A549 (cell line): ENCODE data around the gene BMAL1. TPM values are rescaled to one million over a fixed set of nuclear protein-coding genes. Genes with fewer than 3 reads are reported as not detected.

ENCODE experiments used
- ATAC-seq, 2 experiments: fragments of 200-7000 bp in 1 of 2; fragments of >200 bp in 1 of 2; cut with Nextera tagmentation in 1 of 2; cut with Tn5 transposase in 1 of 2; 3 replicates each; pipeline versions ENCODE4 v1.8.0 to v1.9.1; 2018 to 2020; ENCODE audit warnings: mild to moderate bottlenecking in 1 of 2, moderate library complexity in 1 of 2
- CTCF ChIA-PET: fragments of 300-600 bp; sonication (Branson Sonifier 250); formaldehyde crosslinking; extraction: SDS; loops from one replicate; lab custom pipeline; 2021; ENCODE audit warnings: antibody characterized with exemption, inconsistent platforms; lab: Yijun Ruan, JAX
- POLR2A ChIA-PET: fragments of 350-600 bp; formaldehyde crosslinking; extraction: SDS; loops from one replicate; lab custom pipeline; 2021; ENCODE audit warnings: antibody characterized with exemption, inconsistent platforms; lab: Yijun Ruan, JAX
- DNase-seq, 2 experiments: peaks; one replicate each; pipeline versions ENCODE4 v3.0.0 to v3.0.0-alpha.2; 2011 to 2016; ENCODE audit warnings: low read depth in 1 of 2, low spot score in 1 of 2
- FAIRE-seq: peaks from 2 replicates; lab custom pipeline; 2011; peaks lifted over from hg19 to GRCh38; lab: Jason Lieb, UNC
- H3K27ac ChIP-seq, 2 experiments: fragments of >200 bp; sonication (Bioruptor Twin); formaldehyde crosslinking; 3 replicates each; pipeline ENCODE4 v1.5.1; 2016 to 2017
- H3K4me1 ChIP-seq: fragments of >200 bp; sonication (Bioruptor Twin); formaldehyde crosslinking; 3 replicates; pipeline ENCODE4 v1.6.1; 2016
- H3K4me2 ChIP-seq: fragments of >200 bp; sonication (Bioruptor Twin); formaldehyde crosslinking; 3 replicates; pipeline ENCODE4 v1.6.1; 2016
- H3K4me3 ChIP-seq: fragments of >200 bp; sonication (Bioruptor Twin); formaldehyde crosslinking; 3 replicates; pipeline ENCODE4 v1.5.1; 2016
- H3K9me3 ChIP-seq: fragments of >200 bp; sonication (Bioruptor Twin); formaldehyde crosslinking; 3 replicates; pipeline ENCODE4 v1.6.1; 2016
- BHLHE40 ChIP-seq: IDR thresholded peaks from 2 replicates; pipeline ENCODE4 v1.6.1; 2012; ENCODE audit warnings: low read depth, low read length, inconsistent platforms
- CEBPB ChIP-seq, 2 experiments: fragments of >200 bp in 1 of 2; sonication (Bioruptor Twin) in 1 of 2; formaldehyde crosslinking in 1 of 2; IDR thresholded peaks; 2 replicates each; pipeline ENCODE4 v1.6.1; 2012 to 2016
- CHD2 ChIP-seq: fragments of 150-350 bp; IDR thresholded peaks from 2 replicates; pipeline ENCODE4 v1.6.1; 2014; ENCODE audit warnings: low read length; ENCODE audit not compliant: partially characterized antibody
- CHD4 ChIP-seq: fragments of 200-600 bp; sonication (generic); IDR thresholded peaks from 2 replicates; pipeline ENCODE4 v1.6.1; 2016; ENCODE audit warnings: antibody characterized with exemption, mild to moderate bottlenecking, borderline replicate concordance
- EHF ChIP-seq: fragments of 250-450 bp; sonication (Bioruptor Pico); IDR thresholded peaks from 2 replicates; pipeline ENCODE4 v1.5.0; 2020; ENCODE audit warnings: mild to moderate bottlenecking
- EP300 ChIP-seq, 2 experiments: fragments of >200 bp; sonication (Bioruptor Twin); formaldehyde crosslinking; IDR thresholded peaks; 2 replicates in 1 of 2; 3 replicates in 1 of 2; pipeline ENCODE4 v1.6.1; 2016 to 2017
- FOSL2 ChIP-seq, 2 experiments: fragments of 450-650 bp in 1 of 2; fragments of >200 bp in 1 of 2; sonication (Bioruptor Twin) in 1 of 2; formaldehyde crosslinking; IDR thresholded peaks; 2 replicates each; pipeline versions ENCODE4 v1.5.0 to v1.6.1; 2016 to 2020; ENCODE audit warnings: mild to moderate bottlenecking in 1 of 2, moderate library complexity in 1 of 2
- FOXS1 ChIP-seq: fragments of 250-450 bp; sonication (Bioruptor Pico); IDR thresholded peaks from 2 replicates; pipeline ENCODE4 v1.5.0; 2020; ENCODE audit warnings: mild to moderate bottlenecking, moderate library complexity
- GATA3 ChIP-seq: IDR thresholded peaks from 2 replicates; pipeline ENCODE4 v1.6.1; 2012; ENCODE audit warnings: borderline replicate concordance
- HDAC2 ChIP-seq: fragments of 200-600 bp; sonication (generic); IDR thresholded peaks from 2 replicates; pipeline ENCODE4 v1.6.1; 2016
- HOXB13 ChIP-seq: fragments of 250-450 bp; sonication (Bioruptor Pico); IDR thresholded peaks from 2 replicates; pipeline ENCODE4 v1.5.0; 2020; ENCODE audit warnings: low read depth, mild to moderate bottlenecking, moderate library complexity
- HOXB5 ChIP-seq: fragments of 250-450 bp; sonication (Bioruptor Pico); IDR thresholded peaks from 2 replicates; pipeline ENCODE4 v1.5.0; 2020; ENCODE audit warnings: mild to moderate bottlenecking, moderate library complexity
- JUN ChIP-seq, 2 experiments: fragments of >200 bp; sonication (Bioruptor Twin); formaldehyde crosslinking; IDR thresholded peaks; 2 replicates in 1 of 2; 3 replicates in 1 of 2; pipeline ENCODE4 v1.6.1; 2016 to 2017
- JUNB ChIP-seq: fragments of >200 bp; sonication (Bioruptor Twin); formaldehyde crosslinking; IDR thresholded peaks from 2 replicates; pipeline ENCODE4 v1.6.1; 2016
- MAZ ChIP-seq: fragments of 150-350 bp; IDR thresholded peaks from 2 replicates; pipeline ENCODE4 v1.6.1; 2014; ENCODE audit warnings: antibody characterized with exemption, low read depth, low read length, borderline replicate concordance
- NPAS2 ChIP-seq: fragments of 250-450 bp; sonication (Bioruptor Pico); IDR thresholded peaks from 2 replicates; pipeline ENCODE4 v1.8.0; 2022; ENCODE audit warnings: mild to moderate bottlenecking, moderate library complexity, borderline replicate concordance
- PHF8 ChIP-seq: fragments of 200-600 bp; sonication (generic); IDR thresholded peaks from 2 replicates; pipeline ENCODE4 v1.6.1; 2016; ENCODE audit warnings: low read depth, mild to moderate bottlenecking, antibody characterized with exemption, moderate library complexity, borderline replicate concordance
- RAD21 ChIP-seq, 2 experiments: fragments of >200 bp in 1 of 2; sonication (Bioruptor Twin) in 1 of 2; formaldehyde crosslinking in 1 of 2; IDR thresholded peaks in 1 of 2; conservative IDR thresholded peaks in 1 of 2; 2 replicates in 1 of 2; 3 replicates in 1 of 2; pipeline ENCODE4 v1.6.1; 2012 to 2018; ENCODE audit warnings: inconsistent platforms in 1 of 2
- RFX5 ChIP-seq: fragments of 450-650 bp; IDR thresholded peaks from 2 replicates; pipeline ENCODE4 v1.7.1; 2014; ENCODE audit warnings: antibody characterized with exemption, mild to moderate bottlenecking, moderate library complexity
- RNF2 ChIP-seq: fragments of 200-600 bp; sonication (generic); IDR thresholded peaks from 2 replicates; pipeline ENCODE4 v1.6.1; 2016; ENCODE audit warnings: low read depth, mild to moderate bottlenecking, antibody characterized with exemption, moderate library complexity, borderline replicate concordance
- SREBF2 ChIP-seq: fragments of 450-650 bp; IDR thresholded peaks from 2 replicates; pipeline ENCODE4 v1.6.1; 2014; ENCODE audit warnings: mild to moderate bottlenecking, moderate library complexity
- ZNF302 ChIP-seq: fragments of 250-450 bp; sonication (Bioruptor Pico); IDR thresholded peaks from 2 replicates; pipeline ENCODE4 v1.9.0; 2021; ENCODE audit warnings: inconsistent platforms, mild to moderate bottlenecking, moderate library complexity
- WGBS: methylation state at CpG from one replicate; pipeline ENCODE4 v1.1.6; 2017; ENCODE audit errors: missing lambda C conversion rate; 5-methylcytosine and 5-hydroxymethylcytosine counted together
- polyA plus RNA-seq, 4 experiments: library from polyadenylated mRNA; depleted of rRNA in 3 of 4; stranded (reverse); fragments of >200 nt; fragmentation: RNase III in 1 of 4; extraction: RNeasy Plus Mini Kit Qiagen cat#74134 plus additional on column Dnase treatment in 1 of 4; gene quantifications; 2 replicates in 3 of 4; 3 replicates in 1 of 4; pipeline ENCODE4 v1.2.3, GENCODE V29; 2011 to 2017
- TF ChIP-seq, protein P1 (sequence below): fragments of 450-650 bp; IDR thresholded peaks from 2 replicates; pipeline ENCODE4 v1.6.1; 2014; ENCODE audit warnings: antibody characterized with exemption
- TF ChIP-seq, protein P2 (sequence below): IDR thresholded peaks from 2 replicates; pipeline ENCODE4 v1.6.1; 2012
- TF ChIP-seq, protein P3 (sequence below): fragments of 250-450 bp; sonication (Bioruptor Pico); IDR thresholded peaks from 2 replicates; pipeline ENCODE4 v1.5.0; 2020; ENCODE audit warnings: low read depth, mild to moderate bottlenecking, moderate library complexity
- TF ChIP-seq, protein P4 (sequence below): IDR thresholded peaks from 2 replicates; pipeline ENCODE4 v1.6.1; 2012
- TF ChIP-seq, protein P5 (sequence below): fragments of 250-450 bp; sonication (Bioruptor Pico); IDR thresholded peaks from 2 replicates; pipeline ENCODE4 v1.5.0; 2021; ENCODE audit warnings: mild to moderate bottlenecking, moderate library complexity, borderline replicate concordance

BMAL1 gene
- polyA plus RNA-seq, 2 of the 4 experiments (the other 2 are of a cell fraction), result 28.6 to 29.2 TPM

DNA sequence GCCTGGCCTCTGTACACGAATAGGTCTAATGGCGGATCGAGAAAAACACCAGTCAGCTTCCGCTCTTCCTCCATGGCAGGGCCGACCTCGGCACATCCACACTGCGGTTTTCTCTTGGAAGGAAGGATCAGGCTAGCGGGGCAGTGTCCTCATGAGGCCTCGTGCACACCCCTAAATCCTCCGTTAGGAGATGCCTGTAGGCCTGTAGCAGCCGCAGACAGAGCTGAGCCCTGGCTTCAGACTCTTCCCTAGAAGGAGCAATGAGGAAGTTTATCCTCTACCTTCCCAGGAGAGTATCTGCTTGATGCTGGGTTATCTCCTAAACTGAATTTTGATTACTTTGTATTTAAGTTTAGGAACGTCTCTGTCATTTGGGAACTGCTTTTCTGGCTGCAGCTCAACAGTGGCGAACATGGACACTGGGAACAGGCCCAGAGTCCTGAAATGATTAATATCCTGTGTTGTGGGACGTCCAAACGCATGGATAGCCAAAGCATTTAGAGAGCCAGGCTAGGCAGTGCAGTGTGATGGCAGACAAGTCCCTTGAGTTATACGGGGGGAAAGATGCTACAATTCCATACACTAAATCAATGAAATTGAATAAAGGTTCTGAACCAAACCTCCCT is 16.5 kb upstream of the BMAL1 start:
- CTCF ChIA-PET, result interaction anchor here (1.1 to 5.2 kb wide), 11 partner anchors 15 to 75 kb away, joined by 3 to 30 read pairs (median 4); no protein-coding TSS in a partner anchor
- Histone ChIP-seq H3K9me3 (no peaks in the 10 kb centered on the region), H3K4me2 (peak overlapping the region; percentile 69), H3K4me1 (peaks cover 30% of the 10 kb centered on the region), H3K27ac (peak overlapping the region; percentile 62 to 84), H3K4me3 (no peak overlapping the region)
- no peak for FAIRE-seq
- no peak for DNase-seq
- TF ChIP-seq PHF8 (no peak), BHLHE40 (no peak), HDAC2 (no peak), GATA3 (no peak), HOXB13 (no peak), RNF2 (no peak), SREBF2 (no peak)
- TF ChIP-seq, protein P1, sequence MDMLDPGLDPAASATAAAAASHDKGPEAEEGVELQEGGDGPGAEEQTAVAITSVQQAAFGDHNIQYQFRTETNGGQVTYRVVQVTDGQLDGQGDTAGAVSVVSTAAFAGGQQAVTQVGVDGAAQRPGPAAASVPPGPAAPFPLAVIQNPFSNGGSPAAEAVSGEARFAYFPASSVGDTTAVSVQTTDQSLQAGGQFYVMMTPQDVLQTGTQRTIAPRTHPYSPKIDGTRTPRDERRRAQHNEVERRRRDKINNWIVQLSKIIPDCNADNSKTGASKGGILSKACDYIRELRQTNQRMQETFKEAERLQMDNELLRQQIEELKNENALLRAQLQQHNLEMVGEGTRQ, result no peak
- TF ChIP-seq, protein P2, sequence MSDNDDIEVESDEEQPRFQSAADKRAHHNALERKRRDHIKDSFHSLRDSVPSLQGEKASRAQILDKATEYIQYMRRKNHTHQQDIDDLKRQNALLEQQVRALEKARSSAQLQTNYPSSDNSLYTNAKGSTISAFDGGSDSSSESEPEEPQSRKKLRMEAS, result no peak
- 67% methylated on average over 16 of the region's 16 CpGs for WGBS
- ATAC-seq, result peak; percentile 49 to 61; a peak in 5 of 6 replicates
- POLR2A ChIA-PET, result interaction anchor here (1.9 kb wide), 1 partner anchor 45 kb away, joined by 7 read pairs; no protein-coding TSS in a partner anchor

DNA sequence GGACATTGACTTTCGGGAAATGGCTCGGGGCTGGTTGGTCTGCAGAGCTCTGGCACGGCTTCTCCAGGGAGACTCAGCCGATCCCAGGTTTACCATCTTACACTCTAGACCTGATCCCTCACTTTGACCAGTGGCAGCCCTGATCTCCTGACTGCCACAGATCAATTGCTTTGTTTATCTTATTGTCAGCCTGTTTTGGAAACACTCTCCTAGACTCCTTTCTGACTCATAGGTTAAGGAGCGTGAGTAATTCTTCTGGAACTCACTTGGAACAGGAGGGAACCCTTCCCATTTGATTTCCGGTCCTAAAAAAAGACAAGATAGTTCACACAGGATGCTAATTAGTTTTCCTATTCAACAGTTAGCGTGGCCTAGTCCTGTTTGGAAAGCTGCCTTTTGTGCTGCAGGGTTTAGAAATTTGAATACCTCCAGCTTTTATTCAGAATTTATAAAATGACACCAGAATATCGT is 16.0 kb upstream of the BMAL1 start:
- FAIRE-seq (peak; percentile 91), DNase-seq (peak; percentile 69 to 84), ATAC-seq (peak; percentile 78 to 95)
- no peak overlapping the region for H3K4me3 ChIP-seq
- 12% methylated on average over 8 of the region's 8 CpGs for WGBS
- H3K9me3 ChIP-seq, result no peaks in the 10 kb centered on the region
- H3K4me1 ChIP-seq, result peaks cover 30% of the 10 kb centered on the region
- peak overlapping the region; percentile 69 for H3K4me2 ChIP-seq
- H3K27ac ChIP-seq, result peak overlapping the region; percentile 62 to 84
- ChIA-PET CTCF (interaction anchor here (1.5 to 5.2 kb wide), 9 partner anchors 11 to 74 kb away, joined by 3 to 30 read pairs (median 6); no protein-coding TSS in a partner anchor), POLR2A (interaction anchor here (1.9 kb wide), 1 partner anchor 46 kb away, joined by 7 read pairs; no protein-coding TSS in a partner anchor)
- TF ChIP-seq JUN (IDR thresholded peaks at IDR 0.05) (peak; percentile 32 to 45; a peak in 1 of 5 replicates), JUNB (peak; percentile 90), FOXS1 (CRISPR knock-in tag) (peak; percentile 75; the same call in 1 of the 2 replicates), FOSL2 (IDR thresholded peaks at IDR 0.05) (peak; percentile 77), FOSL2 (CRISPR knock-in tag; IDR thresholded peaks at IDR 0.05) (peak; percentile 96), GATA3 (peak; percentile 49; the same call in 1 of the 2 replicates), MAZ (no peak)

DNA sequence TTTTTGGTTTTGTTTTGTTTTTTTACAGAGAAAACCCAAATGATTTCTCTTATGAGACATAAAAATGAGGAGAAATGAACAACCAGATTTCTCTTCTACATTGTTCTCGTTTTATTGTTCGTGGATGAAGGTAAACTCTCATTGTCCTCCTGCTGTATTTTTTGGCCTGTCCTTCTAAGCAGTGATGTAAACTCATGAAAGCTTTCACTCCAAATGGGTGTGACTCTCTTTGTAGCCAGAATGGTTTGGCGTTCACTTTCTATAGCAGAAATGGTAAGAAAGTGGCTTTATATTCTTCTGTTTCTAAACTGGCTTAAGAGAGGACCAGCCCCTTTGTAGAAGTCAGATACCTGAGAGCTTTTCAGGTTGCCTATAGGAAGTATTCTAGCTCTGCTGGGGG is 15.5 kb upstream of the BMAL1 start:
- ChIA-PET POLR2A (no interaction called here), CTCF (interaction anchor here (1.6 to 5.2 kb wide), 8 partner anchors 11 to 74 kb away, joined by 3 to 30 read pairs (median 6); no protein-coding TSS in a partner anchor)
- no peak overlapping the region for H3K4me3 ChIP-seq
- FAIRE-seq (peak; percentile 83), ATAC-seq (peak in 1 of 2 experiments; percentile 16; a peak in 1 of 6 replicates), DNase-seq (no peak)
- TF ChIP-seq, protein P3, sequence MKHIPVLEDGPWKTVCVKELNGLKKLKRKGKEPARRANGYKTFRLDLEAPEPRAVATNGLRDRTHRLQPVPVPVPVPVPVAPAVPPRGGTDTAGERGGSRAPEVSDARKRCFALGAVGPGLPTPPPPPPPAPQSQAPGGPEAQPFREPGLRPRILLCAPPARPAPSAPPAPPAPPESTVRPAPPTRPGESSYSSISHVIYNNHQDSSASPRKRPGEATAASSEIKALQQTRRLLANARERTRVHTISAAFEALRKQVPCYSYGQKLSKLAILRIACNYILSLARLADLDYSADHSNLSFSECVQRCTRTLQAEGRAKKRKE (CRISPR knock-in tag), result no peak
- TF ChIP-seq CEBPB (IDR thresholded peaks at IDR 0.05) (no peak), EP300 (IDR thresholded peaks at IDR 0.05) (no peak), HOXB5 (CRISPR knock-in tag) (no peak), RAD21 (conservative IDR thresholded peaks at IDR 0.05 in 1 of 2, IDR thresholded peaks at IDR 0.05 in 1 of 2) (no peak), EHF (CRISPR knock-in tag) (no peak), FOSL2 (IDR thresholded peaks at IDR 0.05) (no peak), FOSL2 (CRISPR knock-in tag; IDR thresholded peaks at IDR 0.05) (no peak), CHD4 (no peak), CHD2 (no peak), NPAS2 (CRISPR knock-in tag) (no peak), RFX5 (no peak), ZNF302 (CRISPR knock-in tag) (no peak)
- TF ChIP-seq, protein P4, sequence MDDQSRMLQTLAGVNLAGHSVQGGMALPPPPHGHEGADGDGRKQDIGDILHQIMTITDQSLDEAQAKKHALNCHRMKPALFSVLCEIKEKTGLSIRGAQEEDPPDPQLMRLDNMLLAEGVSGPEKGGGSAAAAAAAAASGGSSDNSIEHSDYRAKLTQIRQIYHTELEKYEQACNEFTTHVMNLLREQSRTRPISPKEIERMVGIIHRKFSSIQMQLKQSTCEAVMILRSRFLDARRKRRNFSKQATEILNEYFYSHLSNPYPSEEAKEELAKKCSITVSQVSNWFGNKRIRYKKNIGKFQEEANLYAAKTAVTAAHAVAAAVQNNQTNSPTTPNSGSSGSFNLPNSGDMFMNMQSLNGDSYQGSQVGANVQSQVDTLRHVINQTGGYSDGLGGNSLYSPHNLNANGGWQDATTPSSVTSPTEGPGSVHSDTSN, result no peak
- TF ChIP-seq, protein P5, sequence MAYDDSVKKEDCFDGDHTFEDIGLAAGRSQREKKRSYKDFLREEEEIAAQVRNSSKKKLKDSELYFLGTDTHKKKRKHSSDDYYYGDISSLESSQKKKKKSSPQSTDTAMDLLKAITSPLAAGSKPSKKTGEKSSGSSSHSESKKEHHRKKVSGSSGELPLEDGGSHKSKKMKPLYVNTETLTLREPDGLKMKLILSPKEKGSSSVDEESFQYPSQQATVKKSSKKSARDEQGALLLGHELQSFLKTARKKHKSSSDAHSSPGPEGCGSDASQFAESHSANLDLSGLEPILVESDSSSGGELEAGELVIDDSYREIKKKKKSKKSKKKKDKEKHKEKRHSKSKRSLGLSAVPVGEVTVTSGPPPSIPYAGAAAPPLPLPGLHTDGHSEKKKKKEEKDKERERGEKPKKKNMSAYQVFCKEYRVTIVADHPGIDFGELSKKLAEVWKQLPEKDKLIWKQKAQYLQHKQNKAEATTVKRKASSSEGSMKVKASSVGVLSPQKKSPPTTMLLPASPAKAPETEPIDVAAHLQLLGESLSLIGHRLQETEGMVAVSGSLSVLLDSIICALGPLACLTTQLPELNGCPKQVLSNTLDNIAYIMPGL (CRISPR knock-in tag), result no peak
- TF ChIP-seq, protein P2, result no peak
- peak overlapping the region; percentile 69 for H3K4me2 ChIP-seq
- no peaks in the 10 kb centered on the region for H3K9me3 ChIP-seq
- WGBS, result 73% methylated on average over 3 of the region's 3 CpGs
- H3K4me1 ChIP-seq, result peaks cover 30% of the 10 kb centered on the region
- H3K27ac ChIP-seq, result peak overlapping the region; percentile 62 to 84
